HepG2 (cell line): Measurements from ENCODE around the gene RPS27L. TPM values are rescaled to one million over a fixed set of nuclear protein-coding genes. Genes with fewer than 3 reads are reported as not detected.

Source experiments
- ATAC-seq: fragments of 200-7000 bp; cut with Tn5 transposase; 3 replicates; pipeline ENCODE4 v1.9.1; 2020; ENCODE audit warnings: mild to moderate bottlenecking, moderate library complexity
- BruUV-seq: library from RNA; stranded (reverse); fragments of 400-500 nt; replicated peaks from 2 replicates; lab custom pipeline; 2021; lab: Mats Ljungman, UMichigan
- CTCF ChIA-PET: fragments of 300-600 bp; formaldehyde crosslinking; extraction: SDS; loops from one replicate; lab custom pipeline; 2021; ENCODE audit warnings: low total read pairs, inconsistent platforms, low intra/inter-chr PET ratio; lab: Yijun Ruan, JAX
- POLR2A ChIA-PET: fragments of 350-600 bp; sonication (Branson Sonifier 250); formaldehyde crosslinking; loops from one replicate; lab custom pipeline; 2020; ENCODE audit warnings: antibody characterized with exemption, inconsistent platforms; lab: Yijun Ruan, JAX
- DNase-seq: peaks from one replicate; pipeline ENCODE4 v3.0.0-alpha.2; 2015; ENCODE audit warnings: low spot score
- FAIRE-seq: peaks from 3 replicates; lab custom pipeline; 2011; peaks lifted over from hg19 to GRCh38; lab: Jason Lieb, UNC
- H2AFZ ChIP-seq: one replicate; pipeline ENCODE4 v1.6.1; 2011; ENCODE audit warnings: low read length, inconsistent platforms
- H3K27ac ChIP-seq: fragments of 300-600 bp; 3 replicates; pipeline ENCODE4 v1.8.0; 2011; ENCODE audit warnings: mixed run types, mild to moderate bottlenecking, mixed read lengths, low read length, inconsistent platforms; ENCODE audit not compliant: insufficient read depth; ENCODE audit errors: extremely low read length
- H3K27me3 ChIP-seq, 2 experiments: fragments of 200-600 bp in 1 of 2; 2 replicates in 1 of 2; 3 replicates in 1 of 2; pipeline versions ENCODE4 v1.6.0 to v1.8.0; 2011; ENCODE audit warnings: low read length in 2 of 2, mild to moderate bottlenecking in 2 of 2, moderate library complexity in 2 of 2, inconsistent platforms in 1 of 2; ENCODE audit not compliant: insufficient read depth in 2 of 2, control insufficient read depth in 1 of 2
- H3K36me3 ChIP-seq, 2 experiments: fragments of 200-600 bp in 1 of 2; replicated peaks in 1 of 2; 2 replicates in 1 of 2; 3 replicates in 1 of 2; pipeline versions ENCODE4 v1.5.1 to v1.8.0; 2011; ENCODE audit warnings: low read length in 2 of 2, inconsistent platforms in 1 of 2; ENCODE audit not compliant: insufficient read depth in 2 of 2, control insufficient read depth in 1 of 2
- H3K4me1 ChIP-seq: 2 replicates; pipeline ENCODE4 v1.5.1; 2012; ENCODE audit warnings: low read length, inconsistent platforms; ENCODE audit not compliant: insufficient read depth
- H3K4me2 ChIP-seq: 2 replicates; pipeline ENCODE4 v1.6.0; 2011; ENCODE audit warnings: low read depth, low read length, inconsistent platforms
- H3K4me3 ChIP-seq, 3 experiments: fragments of 200-600 bp in 1 of 3; sonication (generic), shearing (Covaris generic) in 1 of 3; replicated peaks in 1 of 3; 2 replicates each; pipeline ENCODE4 v1.5.1; 2011 to 2016; ENCODE audit warnings: low read length in 3 of 3, inconsistent platforms in 2 of 3, low read depth in 2 of 3, mild to moderate bottlenecking in 2 of 3, control low read depth in 1 of 3, mixed read lengths in 1 of 3; ENCODE audit not compliant: insufficient read depth in 1 of 3
- H3K79me2 ChIP-seq: one replicate; pipeline ENCODE4 v1.6.1; 2011; ENCODE audit warnings: low read length, inconsistent platforms; ENCODE audit not compliant: insufficient read depth
- H3K9ac ChIP-seq: 2 replicates; pipeline ENCODE4 v1.6.0; 2011; ENCODE audit warnings: mild to moderate bottlenecking, low read depth, low read length, inconsistent platforms; ENCODE audit not compliant: insufficient read depth
- H3K9me3 ChIP-seq: 2 replicates; pipeline ENCODE4 v1.5.1; 2012; ENCODE audit warnings: mild to moderate bottlenecking, low read length
- H4K20me1 ChIP-seq: 2 replicates; pipeline ENCODE4 v1.6.0; 2011; ENCODE audit warnings: inconsistent platforms, mild to moderate bottlenecking, low read length, moderate library complexity; ENCODE audit not compliant: insufficient read depth
- ETV5 ChIP-seq: IDR thresholded peaks from 2 replicates; pipeline ENCODE4 v1.6.1; 2018; ENCODE audit warnings: missing biosample characterization, missing genetic modification reagents, inconsistent platforms, borderline replicate concordance
- HMGA1 ChIP-seq: sonication (generic); formaldehyde crosslinking; conservative IDR thresholded peaks from 2 replicates; pipeline ENCODE4 v1.4.0; 2020; ENCODE audit warnings: missing genetic modification reagents
- RFX1 ChIP-seq: fragments of 450-650 bp; IDR thresholded peaks from 2 replicates; pipeline ENCODE4 v1.6.1; 2017
- SP5 ChIP-seq: IDR thresholded peaks from 2 replicates; pipeline ENCODE4 v1.6.1; 2016; ENCODE audit warnings: low read depth, borderline replicate concordance
- ZBTB37 ChIP-seq: sonication (generic); formaldehyde crosslinking; IDR thresholded peaks from 2 replicates; pipeline ENCODE4 v1.4.0; 2020; ENCODE audit warnings: mild to moderate bottlenecking, missing genetic modification reagents
- ZBTB7A ChIP-seq: sonication (generic); formaldehyde crosslinking; IDR thresholded peaks from 2 replicates; pipeline ENCODE4 v1.8.0; 2022; ENCODE audit warnings: mild to moderate bottlenecking, missing genetic modification reagents
- ZKSCAN5 ChIP-seq: sonication (generic); formaldehyde crosslinking; IDR thresholded peaks from 2 replicates; pipeline ENCODE4 v1.5.1; 2020; ENCODE audit warnings: mild to moderate bottlenecking, missing genetic modification reagents
- ZNF414 ChIP-seq: sonication (generic); formaldehyde crosslinking; IDR thresholded peaks from 2 replicates; pipeline ENCODE4 v1.5.0; 2020; ENCODE audit warnings: missing genetic modification reagents
- ZNF615 ChIP-seq: sonication (generic); formaldehyde crosslinking; IDR thresholded peaks from 2 replicates; pipeline ENCODE4 v1.5.0; 2020; ENCODE audit warnings: mild to moderate bottlenecking, missing genetic modification reagents, borderline replicate concordance
- in situ Hi-C: cut with HindIII; loops from 2 replicates; pipeline ENCODE4 v1.10.0; 2017; ENCODE audit warnings: low pct_unique_long_range_greater_than_20kb; ENCODE audit not compliant: extremely low pct_ligation_motif_present
- intact Hi-C: fragments of 100-400 bp; cut with micrococcal nuclease; formaldehyde crosslinking; loops from one replicate; pipeline ENCODE4 v1.10.0; 2022; ENCODE audit not compliant: unreplicated experiment
- polyA plus RNA-seq, 8 experiments: library from polyadenylated mRNA; depleted of rRNA in 3 of 8; stranded (reverse) in 7 of 8; unstranded in 1 of 8; fragments of >200 nt; fragmentation: Illumina TruSeq in 4 of 8; extraction: Trizol in 4 of 8; gene quantifications; 2 replicates each; pipeline versions ENCODE4 v1.2.1 to v1.2.3, GENCODE V29; 2011 to 2016; ENCODE audit warnings: low read depth in 4 of 8, missing spikeins in 1 of 8, mixed read lengths in 1 of 8; ENCODE audit not compliant: insufficient read depth in 1 of 8
- total RNA-seq, 5 experiments: library from RNA; depleted of rRNA; stranded (reverse); fragments of >200 nt; fragmentation: Illumina TruSeq; extraction: Trizol; gene quantifications; 2 replicates each; pipeline ENCODE4 v1.2.3, GENCODE V29; 2016; ENCODE audit warnings: low read depth in 1 of 5

The RPS27L gene
- total and polyA plus RNA-seq, 2 of the 13 experiments (the other 11 are each of a cell fraction or from before 2014, with no cell fraction given): 231 to 433 TPM

- no peak for TF ChIP-seq ZBTB37 (CRISPR knock-in tag)
- TF ChIP-seq ZKSCAN5: no peak
- TF ChIP-seq ETV5 (CRISPR knock-in tag): no peak
- no peak for TF ChIP-seq ZNF615 (CRISPR knock-in tag)
- TF ChIP-seq HMGA1: no peak
- no peak for TF ChIP-seq RFX1
Measured at GRCh38 chr15:63112871-63113270, 44.4 kb downstream of the RPS27L start (continued).

- CTCF ChIA-PET: no interaction called here
- POLR2A ChIA-PET: interaction anchor here (1.0 kb wide), 1 partner anchor 46 kb away, joined by 4 read pairs; the partner anchor contains the start of gene RPS27L
Measured at GRCh38 chr15:63111481-63111880, 45.8 kb downstream of the RPS27L start.

More at GRCh38 chr15:63111481-63111880, 45.8 kb downstream of the RPS27L start:
- H3K4me3 ChIP-seq: no peak overlapping the region
- ATAC-seq (no peak), DNase-seq (no peak), FAIRE-seq (no peak)
- H3K4me1 ChIP-seq: peaks cover 61% of the 10 kb centered on the region
- in situ Hi-C loops (no loop called here), intact Hi-C loops (no loop called here)
- no peaks in the 10 kb centered on the region for H3K79me2 ChIP-seq
- no peak overlapping the region for H3K27ac ChIP-seq
- H2AFZ ChIP-seq: no peak overlapping the region
- no peaks in the 10 kb centered on the region for H3K9me3 ChIP-seq
- no peak overlapping the region for H3K9ac ChIP-seq
- H3K36me3 ChIP-seq: no peaks in the 10 kb centered on the region
- TF ChIP-seq SP5: peak; percentile 53; the same call in 1 of the 2 replicates
- TF ChIP-seq ZBTB7A (CRISPR knock-in tag): no peak
- TF ChIP-seq ZNF414: no peak
- no TSS peak for BruUV-seq
- no peaks in the 10 kb centered on the region for H3K27me3 ChIP-seq
- no peaks in the 10 kb centered on the region for H4K20me1 ChIP-seq
- no peak overlapping the region for H3K4me2 ChIP-seq
